ENCODE data around the gene GRK3.

Gene GRK3

GRCh38 chr22:25760294-25760693 is 195.8 kb downstream of the GRK3 start:
- DNase-seq (ENCODE audit: low read depth) = no peak

GRCh38 chr22:25760848-25761595 is 196.5 kb downstream of the GRK3 start:
- DNase-seq (ENCODE audit: low read depth) = no peak

DNA sequence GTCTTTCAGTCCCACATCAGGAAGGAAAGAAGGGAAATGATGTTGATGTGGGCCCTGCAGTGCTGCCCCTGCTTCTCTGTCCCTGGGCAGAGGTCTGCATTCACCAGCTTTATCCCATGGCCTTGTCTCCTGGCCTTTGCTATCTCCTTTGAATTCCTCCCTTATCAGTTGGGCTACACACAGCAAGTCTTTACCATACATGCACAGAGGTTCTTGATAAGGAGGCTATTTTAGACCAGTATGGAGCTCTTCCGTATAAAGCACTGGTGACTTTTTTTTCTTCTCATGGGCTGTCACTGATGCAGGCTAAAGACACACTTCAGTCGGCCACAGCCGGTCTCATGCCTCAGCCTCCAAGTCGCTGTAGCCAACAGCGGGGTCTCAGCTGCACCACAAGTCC is 197.7 kb downstream of the GRK3 start:
- DNase-seq (ENCODE audit: low read depth) = no peak

GRCh38 chr22:25763239-25763777 is 198.8 kb downstream of the GRK3 start:
- DNase-seq (ENCODE audit: low read depth) = no peak

- DNase-seq (ENCODE audit: low read depth) = no peak
These were observed 200.0 kb downstream of the GRK3 start for GRCh38 chr22:25764270-25765015.

DNA sequence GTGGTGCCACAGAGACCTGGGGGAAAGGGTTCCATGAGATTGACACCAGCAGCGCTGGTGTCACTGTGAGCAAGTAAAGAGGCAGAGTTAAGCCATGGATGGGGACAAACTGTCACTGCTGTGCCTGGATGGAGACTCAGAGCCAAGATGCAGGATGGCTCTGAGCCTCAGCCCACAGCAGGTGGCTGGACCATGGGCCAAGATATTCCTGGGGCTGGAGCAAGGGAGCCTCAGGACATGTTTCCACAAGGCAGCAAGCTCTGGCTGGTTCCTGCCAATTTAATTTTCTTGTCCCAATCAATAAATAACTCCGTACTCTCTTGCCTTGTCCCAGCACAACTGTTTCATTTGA is 200.5 kb downstream of the GRK3 start:
- no peak for DNase-seq (ENCODE audit: low read depth)

DNA sequence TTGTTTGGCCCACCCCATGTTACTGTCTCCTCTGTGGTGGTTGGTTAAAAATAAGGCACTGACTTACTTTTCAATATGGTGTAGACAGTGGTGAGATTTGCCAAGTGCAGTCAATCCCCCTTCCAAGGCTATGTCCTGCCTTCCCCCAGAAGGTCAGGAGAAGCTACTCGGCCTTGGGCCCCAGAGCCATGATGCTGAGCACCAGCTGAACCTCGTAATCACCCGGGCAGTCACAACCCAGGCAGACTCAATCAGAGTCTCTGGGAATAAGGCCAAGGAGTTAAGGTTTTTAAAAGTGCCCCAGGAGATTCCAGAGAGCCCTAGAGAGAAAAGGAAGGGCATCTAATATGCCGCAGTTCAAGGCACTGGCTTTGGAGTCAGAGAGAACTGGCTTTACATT is 201.3 kb downstream of the GRK3 start:
- no peak for DNase-seq (ENCODE audit: low read depth)

GRCh38 chr22:25766418-25766817 is 201.9 kb downstream of the GRK3 start:
- no peak for DNase-seq (ENCODE audit: low read depth)

DNA sequence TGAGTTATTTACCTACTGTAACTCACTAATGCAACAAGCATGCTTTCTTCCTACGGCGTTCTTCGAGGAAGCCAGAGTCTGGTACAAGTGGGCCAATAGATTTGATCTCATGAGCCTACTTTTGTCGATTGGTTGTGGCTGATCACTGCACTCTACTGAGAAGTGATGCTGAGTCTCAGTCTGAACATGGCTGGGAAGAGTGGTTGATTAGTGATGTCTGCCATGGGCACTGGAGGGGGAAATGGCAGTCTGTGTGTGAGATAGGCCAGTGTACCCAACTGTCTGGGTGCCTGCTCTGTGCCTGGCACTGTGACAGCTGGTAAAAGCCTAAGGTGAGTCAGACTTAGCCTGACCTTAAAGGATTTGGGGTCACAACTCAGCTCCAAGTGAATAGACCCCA is 205.9 kb downstream of the GRK3 start:
- no peak for DNase-seq (ENCODE audit: low read depth)

DNA sequence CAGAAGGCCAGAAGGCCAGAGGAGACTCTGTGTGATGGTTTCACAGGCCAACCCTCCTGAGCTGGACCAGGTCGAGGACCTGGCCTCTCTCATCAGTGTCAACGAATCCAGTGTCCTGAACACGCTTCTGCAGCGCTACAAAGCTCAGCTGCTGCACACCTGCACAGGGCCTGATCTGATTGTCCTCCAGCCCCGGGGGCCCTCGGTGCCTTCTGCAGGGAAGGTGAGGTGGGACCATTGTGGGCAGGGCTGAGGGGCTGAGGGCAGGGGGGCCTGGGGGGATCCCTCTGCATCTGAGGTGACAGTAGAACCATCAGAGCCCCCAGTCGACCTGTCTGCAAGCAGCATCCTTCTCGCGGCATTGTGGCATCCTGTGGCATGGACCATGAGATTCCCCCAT is 207.8 kb downstream of the GRK3 start:
- no peak for DNase-seq (ENCODE audit: low read depth)

- DNase-seq (ENCODE audit: low read depth) = no peak
These were observed 210.1 kb downstream of the GRK3 start for GRCh38 chr22:25774575-25775026.

DNA sequence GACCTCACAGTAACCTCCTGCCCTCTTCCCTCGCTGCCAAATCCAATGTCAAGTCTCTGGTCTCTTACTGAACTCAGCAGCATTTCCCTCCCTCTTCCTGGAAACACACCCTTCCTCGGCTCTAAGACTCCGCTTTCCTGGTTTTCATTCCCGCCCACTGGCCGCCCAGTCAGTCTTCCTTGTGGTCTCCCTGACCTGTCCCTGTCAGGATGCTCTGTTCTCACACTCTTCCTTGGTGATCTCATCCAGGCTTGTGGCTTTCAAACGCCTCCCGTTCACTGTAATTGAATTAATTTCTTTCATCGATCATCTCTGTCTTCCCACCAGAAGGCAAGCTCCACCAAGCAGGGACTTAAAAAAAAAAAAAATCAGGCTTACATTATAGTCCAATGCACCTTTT is 211.1 kb downstream of the GRK3 start:
- no peak for DNase-seq (ENCODE audit: low read depth)

DNA sequence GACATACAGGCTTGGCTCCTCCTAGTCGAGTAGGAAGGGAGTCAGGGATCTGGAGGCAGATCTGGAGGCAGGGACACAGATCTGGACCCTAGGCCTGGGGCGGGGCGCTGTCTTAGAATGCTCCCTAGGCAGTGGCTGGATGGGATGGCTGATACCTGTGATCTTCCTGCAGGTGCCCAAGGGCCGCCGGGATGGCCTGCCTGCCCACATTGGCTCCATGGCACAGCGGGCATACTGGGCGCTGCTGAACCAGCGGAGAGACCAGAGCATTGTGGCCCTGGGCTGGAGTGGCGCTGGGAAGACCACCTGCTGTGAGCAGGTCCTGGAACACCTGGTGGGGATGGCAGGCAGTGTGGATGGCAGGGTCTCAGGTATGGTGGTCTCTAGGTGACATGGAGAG is 212.9 kb downstream of the GRK3 start:
- no peak for DNase-seq (ENCODE audit: low read depth)

- DNase-seq (ENCODE audit: low read depth) = no peak
These were observed 213.4 kb downstream of the GRK3 start for GRCh38 chr22:25777870-25778269.

Data from stimulated activated CD8-positive, alpha-beta memory T cell treated with anti-CD3 and anti-CD28 coated beads, Interleukin-7, amount 100 ng/mL, for 24 hours (primary cell).